Right lobe of liver (tissue), 4 donors: ENCODE measurements around the gene ALG1.

ENCODE experiments used
- POLR2A ChIP-seq: fragments of 450-650 bp; IDR thresholded peaks from one replicate; pipeline ENCODE4 v1.6.1; 2017; ENCODE audit warnings: antibody characterized with exemption, mild to moderate bottlenecking
- TF ChIP-seq, protein P1 (sequence below), 4 donors: fragments of 200-600 bp in 3 of 4; fragments of 450-650 bp in 1 of 4; IDR thresholded peaks; one replicate each; pipeline versions ENCODE4 v1.5.1 to v1.8.0; 2016 to 2022; ENCODE audit warnings: antibody characterized with exemption in 4 of 4, mild to moderate bottlenecking in 2 of 4
- donor health status: DM: no; HTN: no; CAD: no.
- donor health status: DM: no; HTN: no; CAD: no.
- donor health status: DM: no; HTN: yes; CAD: no.

DNA sequence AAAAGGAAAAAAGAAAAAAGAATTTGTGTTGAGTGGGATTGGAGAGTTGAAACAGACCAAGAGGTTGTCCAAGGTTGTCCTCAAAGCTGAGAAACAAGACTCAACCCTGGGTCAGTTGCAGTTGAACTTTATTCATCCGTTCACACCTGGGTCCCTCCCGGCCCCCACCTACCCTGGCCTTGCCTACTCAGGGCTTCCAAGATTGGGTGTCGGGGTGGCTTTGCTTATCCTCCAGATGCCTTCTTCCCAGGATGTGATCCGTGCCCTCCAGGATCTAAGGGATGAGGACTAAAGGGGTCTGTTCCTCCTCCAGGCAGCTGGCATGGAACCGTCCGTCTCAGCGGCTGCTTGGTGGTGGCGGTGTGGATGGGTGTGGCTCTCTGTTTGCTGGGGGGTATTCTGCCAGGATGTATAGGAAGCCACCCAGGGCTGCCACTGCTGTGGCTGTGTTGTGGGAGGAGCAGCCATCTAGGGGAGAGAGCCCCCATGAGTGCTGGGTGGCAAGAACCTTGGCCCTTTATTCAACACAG, 27.6 kb upstream of the ALG1 start:
- TF ChIP-seq, protein P1, sequence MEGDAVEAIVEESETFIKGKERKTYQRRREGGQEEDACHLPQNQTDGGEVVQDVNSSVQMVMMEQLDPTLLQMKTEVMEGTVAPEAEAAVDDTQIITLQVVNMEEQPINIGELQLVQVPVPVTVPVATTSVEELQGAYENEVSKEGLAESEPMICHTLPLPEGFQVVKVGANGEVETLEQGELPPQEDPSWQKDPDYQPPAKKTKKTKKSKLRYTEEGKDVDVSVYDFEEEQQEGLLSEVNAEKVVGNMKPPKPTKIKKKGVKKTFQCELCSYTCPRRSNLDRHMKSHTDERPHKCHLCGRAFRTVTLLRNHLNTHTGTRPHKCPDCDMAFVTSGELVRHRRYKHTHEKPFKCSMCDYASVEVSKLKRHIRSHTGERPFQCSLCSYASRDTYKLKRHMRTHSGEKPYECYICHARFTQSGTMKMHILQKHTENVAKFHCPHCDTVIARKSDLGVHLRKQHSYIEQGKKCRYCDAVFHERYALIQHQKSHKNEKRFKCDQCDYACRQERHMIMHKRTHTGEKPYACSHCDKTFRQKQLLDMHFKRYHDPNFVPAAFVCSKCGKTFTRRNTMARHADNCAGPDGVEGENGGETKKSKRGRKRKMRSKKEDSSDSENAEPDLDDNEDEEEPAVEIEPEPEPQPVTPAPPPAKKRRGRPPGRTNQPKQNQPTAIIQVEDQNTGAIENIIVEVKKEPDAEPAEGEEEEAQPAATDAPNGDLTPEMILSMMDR (IDR thresholded peaks at IDR 0.05) = no peak
- TF ChIP-seq POLR2A = no peak
